Mammary epithelial cell (primary cell): ENCODE data around the gene CYTH2.

Experiments used
- CTCF ChIP-seq, 2 donors: IDR thresholded peaks in 1 of 2; conservative IDR thresholded peaks in 1 of 2; 2 replicates each; pipeline ENCODE4 v1.5.1; 2011 to 2012; ENCODE audit warnings: inconsistent platforms in 2 of 2, low read length in 2 of 2, mild to moderate bottlenecking in 2 of 2, control low read depth in 1 of 2, low read depth in 1 of 2; ENCODE audit not compliant: insufficient read depth in 1 of 2; ENCODE audit errors: extremely low read depth in 1 of 2
- EZH2 ChIP-seq: IDR thresholded peaks from 2 replicates; pipeline ENCODE4 v1.6.1; 2012; ENCODE audit warnings: low read length, inconsistent platforms, borderline replicate concordance

- TF ChIP-seq CTCF (conservative IDR thresholded peaks at IDR 0.05 in 1 of 2, IDR thresholded peaks at IDR 0.05 in 1 of 2; ENCODE audit: extremely low read depth in 1 of 2, insufficient read depth in 1 of 2, low read depth in 1 of 2, low read length in 2 of 2), result no peak
- no peak for TF ChIP-seq EZH2
Observed at GRCh38 chr19:48500830-48501493, 31.8 kb downstream of the CYTH2 start.
